H9 (cell line): Measurements from ENCODE around the gene EXOC2. TPM values are rescaled to one million over a fixed set of nuclear protein-coding genes. Genes with fewer than 3 reads are reported as not detected.

Experiments
- DNase-seq: peaks from one replicate; pipeline ENCODE4 v3.0.0-alpha.2; 2017
- H2AFZ ChIP-seq: one replicate; pipeline ENCODE4 v1.6.1; 2013; ENCODE audit warnings: mild to moderate bottlenecking, low read length, control low read depth, moderate library complexity
- H2AK5ac ChIP-seq: 2 replicates; pipeline ENCODE4 v1.6.1; 2013; ENCODE audit warnings: low read length, control low read depth, mixed read lengths; ENCODE audit not compliant: insufficient read length
- H2BK120ac ChIP-seq: one replicate; pipeline ENCODE4 v1.6.1; 2013; ENCODE audit warnings: low read depth, mild to moderate bottlenecking, low read length, control low read depth, inconsistent platforms; ENCODE audit not compliant: poor library complexity, severe bottlenecking
- H2BK12ac ChIP-seq: 2 replicates; pipeline ENCODE4 v1.6.1; 2013; ENCODE audit warnings: low read length, control low read depth, mixed read lengths, low read depth; ENCODE audit not compliant: insufficient read length
- H2BK15ac ChIP-seq: 2 replicates; pipeline ENCODE4 v1.6.1; 2013; ENCODE audit warnings: low read depth, low read length, control low read depth
- H2BK20ac ChIP-seq: one replicate; pipeline ENCODE4 v1.6.1; 2013; ENCODE audit warnings: low read depth, mild to moderate bottlenecking, low read length, control low read depth, inconsistent platforms; ENCODE audit not compliant: poor library complexity, severe bottlenecking
- H2BK5ac ChIP-seq: 2 replicates; pipeline ENCODE4 v1.6.1; 2013; ENCODE audit warnings: low read length, control low read depth, mixed read lengths; ENCODE audit not compliant: insufficient read length
- H3K14ac ChIP-seq: 2 replicates; pipeline ENCODE4 v1.6.1; 2013; ENCODE audit warnings: low read length, control low read depth; ENCODE audit not compliant: insufficient read depth
- H3K18ac ChIP-seq: 2 replicates; pipeline ENCODE4 v1.6.1; 2013; ENCODE audit warnings: low read depth, mild to moderate bottlenecking, mixed read lengths, low read length, control low read depth; ENCODE audit not compliant: insufficient read length
- H3K23ac ChIP-seq: 2 replicates; pipeline ENCODE4 v1.6.1; 2013; ENCODE audit warnings: low read length, control low read depth, mixed read lengths, low read depth; ENCODE audit not compliant: insufficient read length
- H3K23me2 ChIP-seq: 2 replicates; pipeline ENCODE4 v1.6.1; 2013; ENCODE audit warnings: low read depth, mild to moderate bottlenecking, mixed read lengths, low read length, control low read depth; ENCODE audit not compliant: insufficient read length, poor library complexity, severe bottlenecking
- H3K27ac ChIP-seq: 2 replicates; pipeline ENCODE4 v1.5.1; 2013; ENCODE audit warnings: low read length, control low read depth, mixed read lengths, low read depth; ENCODE audit not compliant: insufficient read length
- H3K27me3 ChIP-seq: 2 replicates; pipeline ENCODE4 v1.6.1; 2013; ENCODE audit warnings: low read length, control low read depth, inconsistent platforms; ENCODE audit not compliant: insufficient read depth
- H3K4ac ChIP-seq: 2 replicates; pipeline ENCODE4 v1.6.1; 2013; ENCODE audit warnings: low read depth, mild to moderate bottlenecking, control low read depth, inconsistent platforms, low read length, moderate library complexity
- H3K4me1 ChIP-seq: 2 replicates; pipeline ENCODE4 v1.6.1; 2013; ENCODE audit warnings: low read length, control low read depth, inconsistent platforms; ENCODE audit not compliant: insufficient read depth
- H3K4me2 ChIP-seq: 2 replicates; pipeline ENCODE4 v1.6.1; 2013; ENCODE audit warnings: low read length, control low read depth, mixed read lengths; ENCODE audit not compliant: insufficient read length, insufficient read depth
- H3K56ac ChIP-seq: 2 replicates; pipeline ENCODE4 v1.6.1; 2013; ENCODE audit warnings: low read depth, mild to moderate bottlenecking, mixed read lengths, low read length, control low read depth; ENCODE audit not compliant: insufficient read length
- H3K79me1 ChIP-seq: 2 replicates; pipeline ENCODE4 v1.6.1; 2013; ENCODE audit warnings: low read depth, mild to moderate bottlenecking, moderate library complexity, low read length, control low read depth, inconsistent platforms; ENCODE audit not compliant: insufficient read depth, poor library complexity, severe bottlenecking
- H3K79me2 ChIP-seq: 2 replicates; pipeline ENCODE4 v1.6.1; 2013; ENCODE audit warnings: low read length, control low read depth, inconsistent platforms; ENCODE audit not compliant: insufficient read depth
- H3K9ac ChIP-seq: 2 replicates; pipeline ENCODE4 v1.6.1; 2013; ENCODE audit warnings: low read length, control low read depth, mixed read lengths; ENCODE audit not compliant: insufficient read length; ENCODE audit errors: extremely low read depth
- H3K9me3 ChIP-seq: one replicate; pipeline ENCODE4 v1.6.1; 2013; ENCODE audit warnings: low read depth, low read length, inconsistent platforms; ENCODE audit not compliant: control insufficient read depth
- H3T11ph ChIP-seq: one replicate; pipeline ENCODE4 v1.6.1; 2013; ENCODE audit warnings: mild to moderate bottlenecking, low read length, control low read depth, inconsistent platforms
- H4K20me1 ChIP-seq: one replicate; pipeline ENCODE4 v1.6.1; 2013; ENCODE audit not compliant: control insufficient read depth, insufficient read length, insufficient read depth
- H4K5ac ChIP-seq: 2 replicates; pipeline ENCODE4 v1.6.1; 2013; ENCODE audit warnings: low read depth, mild to moderate bottlenecking, mixed read lengths, low read length, control low read depth; ENCODE audit not compliant: insufficient read length
- H4K8ac ChIP-seq: replicated peaks from 2 replicates; pipeline ENCODE4 v1.6.1; 2013; ENCODE audit warnings: low read length, control low read depth, mixed read lengths, low read depth; ENCODE audit not compliant: insufficient read length
- H4K91ac ChIP-seq: 2 replicates; pipeline ENCODE4 v1.6.1; 2013; ENCODE audit warnings: low read depth, mild to moderate bottlenecking, moderate library complexity, mixed read lengths, low read length, control low read depth; ENCODE audit not compliant: insufficient read length
- H3K27ac Mint-ChIP-seq, 3 experiments: 2 replicates in 2 of 3; 3 replicates in 1 of 3; pipeline ENCODE4 v1.8.0; 2020 to 2021; ENCODE audit warnings: mixed read lengths in 3 of 3, mild to moderate bottlenecking in 1 of 3, moderate library complexity in 1 of 3
- H3K27me3 Mint-ChIP-seq: 2 replicates; pipeline ENCODE4 v1.8.0; 2021; ENCODE audit warnings: low read depth, mild to moderate bottlenecking, moderate library complexity, mixed read lengths
- H3K36me3 Mint-ChIP-seq, 3 experiments: 2 replicates in 2 of 3; 3 replicates in 1 of 3; pipeline ENCODE4 v1.8.0; 2020 to 2021; ENCODE audit warnings: low read depth in 3 of 3, mixed read lengths in 3 of 3; ENCODE audit not compliant: insufficient read depth in 1 of 3
- H3K4me1 Mint-ChIP-seq, 2 experiments: 2 replicates each; pipeline ENCODE4 v1.8.0; 2020; ENCODE audit warnings: mixed read lengths in 2 of 2
- H3K4me3 Mint-ChIP-seq, 2 experiments: 2 replicates in 1 of 2; 3 replicates in 1 of 2; pipeline ENCODE4 v1.8.0; 2020 to 2021; ENCODE audit warnings: mild to moderate bottlenecking in 2 of 2, mixed read lengths in 2 of 2, moderate library complexity in 1 of 2
- H3K9me3 Mint-ChIP-seq, 2 experiments: 2 replicates in 1 of 2; 3 replicates in 1 of 2; pipeline ENCODE4 v1.8.0; 2020; ENCODE audit warnings: mild to moderate bottlenecking in 2 of 2, mixed read lengths in 2 of 2, moderate library complexity in 1 of 2
- CTCF ChIP-seq: fragments of 200-600 bp; sonication (generic); conservative IDR thresholded peaks from 3 replicates; pipeline ENCODE4 v1.8.0; 2021; ENCODE audit warnings: antibody characterized with exemption, mild to moderate bottlenecking
- WGBS: extraction: QIAGEN DNeasy Blood & Tissue Kit; methylation state at CpG from one replicate; pipeline ENCODE4 v1.1.7; 2013; ENCODE audit warnings: missing lambda C conversion rate, low lambda C conversion rate, mixed read lengths; ENCODE audit not compliant: insufficient read length; ENCODE audit errors: extremely low coverage; 5-methylcytosine and 5-hydroxymethylcytosine counted together
- total RNA-seq: library from RNA; stranded (reverse); gene quantifications from 2 replicates; pipeline ENCODE4 v1.2.1, GENCODE V29; 2021

The EXOC2 gene
- total RNA-seq, 1 experiment from 2014 or later: 29.9 TPM

DNA sequence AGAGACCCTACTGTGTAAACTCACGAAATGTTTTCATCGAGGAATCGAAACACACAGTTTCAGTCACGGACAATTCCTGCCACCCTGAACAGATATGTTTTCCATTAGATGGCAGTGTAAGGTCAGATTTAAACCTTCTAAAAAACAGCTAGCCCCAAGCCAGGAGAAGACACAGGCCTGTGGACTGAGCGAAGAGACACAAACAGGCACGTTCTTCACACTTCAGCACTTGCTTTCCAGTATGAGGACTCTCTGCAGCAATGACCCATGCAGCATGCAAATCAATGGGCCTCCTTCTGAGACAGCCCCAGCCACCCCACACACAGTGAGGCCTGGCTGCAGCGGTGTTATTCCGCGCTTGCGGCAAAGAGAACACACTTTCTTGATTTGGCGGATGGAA lies 68.0 kb downstream of the EXOC2 start:
- H3K27me3 ChIP-seq: no peaks in the 10 kb centered on the region
- Mint-ChIP-seq H3K4me1 (peaks cover 34 to 35% of the 10 kb centered on the region in 2 experiments), H3K4me3 (no peak overlapping the region), H3K27me3 (no peaks in the 10 kb centered on the region), H3K36me3 (peaks cover 0 to 12% (median 10%) of the 10 kb centered on the region in 3 experiments; a peak in 4 of 7 replicates), H3K9me3 (no peaks in the 10 kb centered on the region), H3K27ac (peak overlapping the region; percentile 81 to 97 (median 88); a peak in 4 of 7 replicates)
- no peak overlapping the region for H4K5ac ChIP-seq
- no peak overlapping the region for H3K4ac ChIP-seq
- no peak overlapping the region for H3K27ac ChIP-seq
- no peak overlapping the region for H3K4me2 ChIP-seq
- DNase-seq: no peak
- H3K23ac ChIP-seq: no peak overlapping the region
- no peak overlapping the region for H2BK15ac ChIP-seq
- H2BK120ac ChIP-seq: no peak overlapping the region
- H3K23me2 ChIP-seq: no peaks in the 10 kb centered on the region
- H2BK5ac ChIP-seq: no peak overlapping the region
- H3K9ac ChIP-seq: no peak overlapping the region
- no peak overlapping the region for H3K18ac ChIP-seq
- no CpG with 5 or more reads among the region's 11 CpGs for WGBS
- no peaks in the 10 kb centered on the region for H3K79me2 ChIP-seq
- H3K56ac ChIP-seq: no peak overlapping the region
- no peak overlapping the region for H4K8ac ChIP-seq
- H4K20me1 ChIP-seq: no peaks in the 10 kb centered on the region
- TF ChIP-seq CTCF: peak; percentile 52; the same call in 2 of the 3 replicates
- no peak overlapping the region for H2BK20ac ChIP-seq
- H2AFZ ChIP-seq: no peak overlapping the region
- no peak overlapping the region for H4K91ac ChIP-seq
- no peaks in the 10 kb centered on the region for H3K79me1 ChIP-seq
- H2BK12ac ChIP-seq: no peak overlapping the region
- no peak overlapping the region for H3T11ph ChIP-seq
- no peaks in the 10 kb centered on the region for H3K9me3 ChIP-seq
- no peak overlapping the region for H3K14ac ChIP-seq
- no peaks in the 10 kb centered on the region; the same call in none of the 2 replicates for H3K4me1 ChIP-seq
- no peak overlapping the region for H2AK5ac ChIP-seq
